Measurements from ENCODE around the gene TBXAS1. TPM values are rescaled to one million over a fixed set of nuclear protein-coding genes. Genes with fewer than 3 reads are reported as not detected.

TBXAS1 gene
- total RNA-seq, 1 donor from 2014 or later = 65.4 TPM

- intact Hi-C loops (cut with DNase I) = no loop called here
- no peaks in the 10 kb centered on the region for H3K9me3 ChIP-seq
- TF ChIP-seq CTCF (IDR thresholded peaks at IDR 0.05) = no peak
- H3K4me1 ChIP-seq = no peaks in the 10 kb centered on the region
- no peak overlapping the region for H3K4me3 ChIP-seq
- no peaks in the 10 kb centered on the region for H3K36me3 ChIP-seq
- no peak overlapping the region for H3K27ac ChIP-seq
- H3K27me3 ChIP-seq = no peaks in the 10 kb centered on the region
- no peak for ATAC-seq
- DNase-seq = peak; percentile 2
These were observed 177.5 kb downstream of the TBXAS1 start for GRCh38 chr7:140006600-140006999.

- H3K27me3 ChIP-seq = no peaks in the 10 kb centered on the region
- DNase-seq = peak; percentile 37
- intact Hi-C loops (cut with DNase I) = no loop called here
These were observed 178.1 kb downstream of the TBXAS1 start for GRCh38 chr7:140007051-140007690.

DNA sequence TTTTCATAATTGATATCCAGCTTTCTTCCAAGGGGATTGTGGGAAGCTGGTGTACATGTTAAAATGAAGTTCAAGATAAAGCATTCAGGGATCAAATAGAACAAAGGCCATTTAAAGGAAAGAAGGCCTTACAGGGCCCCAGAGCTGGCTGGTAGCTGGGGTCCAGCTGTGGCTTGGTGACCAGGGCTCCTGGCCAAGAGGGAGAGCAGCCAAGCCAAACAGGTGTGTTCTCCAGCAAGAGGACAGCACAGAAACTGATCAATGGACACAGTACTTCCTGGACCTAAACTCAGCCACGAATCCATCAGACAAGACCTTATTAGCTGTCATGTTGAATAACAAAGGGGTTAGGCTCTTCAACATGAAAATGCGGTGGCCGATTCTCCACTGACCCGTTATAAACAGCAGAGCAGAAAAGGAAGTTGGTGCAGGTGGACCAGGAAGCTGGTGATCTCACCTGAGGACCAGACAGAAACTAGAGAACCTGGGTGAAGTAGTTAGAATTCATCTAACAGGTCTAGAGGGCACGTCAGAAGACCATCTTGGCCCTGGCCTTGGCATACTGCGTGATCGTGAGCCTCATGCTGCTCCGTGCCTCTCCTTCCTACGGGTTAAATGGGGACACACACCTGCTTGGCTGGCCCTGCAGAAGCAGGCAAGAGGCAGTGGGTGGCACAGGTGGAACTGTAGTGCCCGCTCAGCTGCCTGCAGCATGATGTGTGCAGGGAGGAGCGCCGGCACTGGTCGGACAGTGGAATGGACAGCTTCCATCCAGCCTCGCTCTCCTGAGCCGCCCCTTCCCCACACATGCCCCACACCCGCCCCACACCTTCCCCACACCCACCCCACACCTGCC, 179.9 kb downstream of the TBXAS1 start:
- intact Hi-C loops (cut with DNase I) = no loop called here
- ATAC-seq = peak; percentile 14
- peak; percentile 27 for DNase-seq
- no peak overlapping the region for H3K27ac ChIP-seq
- TF ChIP-seq CTCF (IDR thresholded peaks at IDR 0.05) = no peak
- no peaks in the 10 kb centered on the region for H3K9me3 ChIP-seq
- no peaks in the 10 kb centered on the region for H3K27me3 ChIP-seq
- no peak overlapping the region for H3K4me3 ChIP-seq
- H3K4me1 ChIP-seq = no peaks in the 10 kb centered on the region
- no peaks in the 10 kb centered on the region for H3K36me3 ChIP-seq

More at GRCh38 chr7:140007051-140007690, 178.1 kb downstream of the TBXAS1 start:
- TF ChIP-seq CTCF (IDR thresholded peaks at IDR 0.05) = no peak
- Histone ChIP-seq H3K27ac (no peak overlapping the region), H3K4me1 (no peaks in the 10 kb centered on the region), H3K36me3 (no peaks in the 10 kb centered on the region), H3K9me3 (no peaks in the 10 kb centered on the region), H3K4me3 (no peak overlapping the region)
- ATAC-seq = no peak

- TF ChIP-seq CTCF (IDR thresholded peaks at IDR 0.05) = no peak
- DNase-seq = peak; percentile 51
- intact Hi-C loops (cut with DNase I) = no loop called here
- Histone ChIP-seq H3K4me3 (no peak overlapping the region), H3K27ac (no peak overlapping the region), H3K9me3 (no peaks in the 10 kb centered on the region), H3K27me3 (no peaks in the 10 kb centered on the region), H3K36me3 (no peaks in the 10 kb centered on the region), H3K4me1 (no peaks in the 10 kb centered on the region)
- peak; percentile 30 for ATAC-seq
These were observed 180.7 kb downstream of the TBXAS1 start for GRCh38 chr7:140009735-140010134.

- H3K36me3 ChIP-seq = no peaks in the 10 kb centered on the region
- H3K4me3 ChIP-seq = no peak overlapping the region
- H3K27me3 ChIP-seq = no peaks in the 10 kb centered on the region
- no peak for ATAC-seq
- intact Hi-C loops (cut with DNase I) = no loop called here
- H3K27ac ChIP-seq = no peak overlapping the region
- peak; percentile 18 for DNase-seq
- H3K9me3 ChIP-seq = no peaks in the 10 kb centered on the region
- no peaks in the 10 kb centered on the region for H3K4me1 ChIP-seq
- no peak for TF ChIP-seq CTCF (IDR thresholded peaks at IDR 0.05)
These were observed 181.3 kb downstream of the TBXAS1 start for GRCh38 chr7:140010194-140010895.
